Vagina (tissue), 2 donors: ENCODE results near the gene FRS2. TPM values are rescaled to one million over a fixed set of nuclear protein-coding genes. Genes with fewer than 3 reads are reported as not detected.
A peak's percentile ranks its signal among the peaks of the same experiment; 100 is the strongest.

Experiments used
- DNase-seq, 2 donors: peaks; one replicate each; pipeline ENCODE4 v3.0.0-alpha.2; 2017; ENCODE audit errors: extremely low spot score in 2 of 2
- H3K27ac ChIP-seq: fragments of 200-600 bp; sonication (generic); one replicate; pipeline ENCODE4 v1.5.1; 2019
- H3K27me3 ChIP-seq: fragments of 200-600 bp; sonication (generic); one replicate; pipeline ENCODE4 v1.5.1; 2019
- H3K36me3 ChIP-seq, 2 donors: fragments of 200-600 bp; sonication (generic); one replicate each; pipeline ENCODE4 v1.5.1; 2017 to 2019
- H3K4me1 ChIP-seq: fragments of 200-600 bp; sonication (generic); one replicate; pipeline ENCODE4 v1.5.1; 2019
- H3K4me3 ChIP-seq, 2 donors: fragments of 200-600 bp; sonication (generic); 1 replicate in 1 of 2; 2 replicates in 1 of 2; pipeline ENCODE4 v1.5.1; 2016 to 2019
- H3K9me3 ChIP-seq: fragments of 200-600 bp; sonication (generic); one replicate; pipeline ENCODE4 v1.5.1; 2019
- POLR2A ChIP-seq, 2 donors: fragments of 450-650 bp; IDR thresholded peaks; one replicate each; pipeline ENCODE4 v1.6.1; 2017; ENCODE audit warnings: antibody characterized with exemption in 2 of 2, mild to moderate bottlenecking in 2 of 2, moderate library complexity in 2 of 2
- POLR2AphosphoS5 ChIP-seq, 2 donors: sonication (generic); formaldehyde crosslinking; IDR thresholded peaks; one replicate each; pipeline ENCODE4 v1.9.0; 2017; ENCODE audit warnings: antibody characterized with exemption in 2 of 2, mild to moderate bottlenecking in 2 of 2, low read depth in 1 of 2; ENCODE audit not compliant: insufficient read depth in 1 of 2
- intact Hi-C: fragments of 100-400 bp; cut with DNase I; formaldehyde crosslinking; loops from one replicate; pipeline ENCODE4 v1.15.1; 2023
- total RNA-seq: library from RNA; depleted of rRNA; stranded (reverse); fragments of >200 nt; gene quantifications from one replicate; pipeline ENCODE4 v1.2.3, GENCODE V29; 2016
- TF ChIP-seq, protein P1 (sequence below), 3 experiments: fragments of 450-650 bp in 2 of 3; fragments of 200-600 bp in 1 of 3; sonication (generic) in 1 of 3; IDR thresholded peaks; one replicate each; pipeline ENCODE4 v1.5.1; 2017 to 2019; ENCODE audit warnings: antibody characterized with exemption in 3 of 3, mild to moderate bottlenecking in 2 of 3, moderate library complexity in 2 of 3

The FRS2 gene
- total RNA-seq, 1 donor from 2014 or later = 44.0 TPM

DNA sequence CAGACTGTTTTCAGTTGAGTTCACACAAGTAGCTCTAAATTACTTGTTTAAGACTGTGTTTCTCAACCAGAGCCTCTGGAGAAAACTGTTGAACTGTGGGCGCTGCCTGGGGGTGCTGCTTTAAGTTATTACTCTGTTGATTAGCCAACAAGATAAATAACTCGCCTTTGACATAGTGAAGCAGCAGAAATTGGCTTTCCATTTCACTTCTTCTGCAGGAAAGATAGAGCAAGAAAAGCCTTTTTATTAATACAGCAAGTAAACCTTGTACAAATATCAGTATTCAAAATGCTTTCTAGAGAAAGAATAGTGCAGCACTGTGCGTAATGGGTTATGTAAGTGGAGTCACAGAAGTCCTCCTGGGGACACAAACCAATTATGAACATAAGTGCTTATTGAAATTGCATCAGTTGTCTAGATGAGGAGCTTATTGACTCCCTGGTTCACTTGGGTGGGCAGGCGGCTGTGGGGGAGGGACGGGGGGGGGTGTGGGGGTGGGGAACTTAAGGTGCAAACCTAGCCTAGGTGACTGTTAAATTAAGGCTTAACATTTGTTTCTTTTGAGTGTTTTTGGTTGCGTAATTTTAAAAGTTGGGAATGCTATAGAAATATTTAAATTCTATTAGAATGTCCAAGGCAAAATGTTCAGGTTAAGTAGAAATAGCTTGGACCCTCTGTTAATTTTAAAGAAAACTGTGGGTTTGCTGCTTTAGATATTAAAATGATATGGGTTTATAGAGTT, 6.3 kb downstream of the FRS2 start:
- no peak for DNase-seq
- Histone ChIP-seq H3K36me3 (no peaks in the 10 kb centered on the region), H3K27ac (peak overlapping the region; percentile 54), H3K27me3 (no peaks in the 10 kb centered on the region), H3K4me3 (no peak overlapping the region), H3K9me3 (no peaks in the 10 kb centered on the region), H3K4me1 (peaks cover 55% of the 10 kb centered on the region)
- intact Hi-C loops = no loop called here
- TF ChIP-seq POLR2AphosphoS5 (IDR thresholded peaks at IDR 0.05; ENCODE audit: insufficient read depth in 1 of 2, low read depth in 1 of 2) = no peak
- TF ChIP-seq, protein P1, sequence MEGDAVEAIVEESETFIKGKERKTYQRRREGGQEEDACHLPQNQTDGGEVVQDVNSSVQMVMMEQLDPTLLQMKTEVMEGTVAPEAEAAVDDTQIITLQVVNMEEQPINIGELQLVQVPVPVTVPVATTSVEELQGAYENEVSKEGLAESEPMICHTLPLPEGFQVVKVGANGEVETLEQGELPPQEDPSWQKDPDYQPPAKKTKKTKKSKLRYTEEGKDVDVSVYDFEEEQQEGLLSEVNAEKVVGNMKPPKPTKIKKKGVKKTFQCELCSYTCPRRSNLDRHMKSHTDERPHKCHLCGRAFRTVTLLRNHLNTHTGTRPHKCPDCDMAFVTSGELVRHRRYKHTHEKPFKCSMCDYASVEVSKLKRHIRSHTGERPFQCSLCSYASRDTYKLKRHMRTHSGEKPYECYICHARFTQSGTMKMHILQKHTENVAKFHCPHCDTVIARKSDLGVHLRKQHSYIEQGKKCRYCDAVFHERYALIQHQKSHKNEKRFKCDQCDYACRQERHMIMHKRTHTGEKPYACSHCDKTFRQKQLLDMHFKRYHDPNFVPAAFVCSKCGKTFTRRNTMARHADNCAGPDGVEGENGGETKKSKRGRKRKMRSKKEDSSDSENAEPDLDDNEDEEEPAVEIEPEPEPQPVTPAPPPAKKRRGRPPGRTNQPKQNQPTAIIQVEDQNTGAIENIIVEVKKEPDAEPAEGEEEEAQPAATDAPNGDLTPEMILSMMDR (IDR thresholded peaks at IDR 0.05) = no peak
- TF ChIP-seq POLR2A (IDR thresholded peaks at IDR 0.05) = no peak

DNA sequence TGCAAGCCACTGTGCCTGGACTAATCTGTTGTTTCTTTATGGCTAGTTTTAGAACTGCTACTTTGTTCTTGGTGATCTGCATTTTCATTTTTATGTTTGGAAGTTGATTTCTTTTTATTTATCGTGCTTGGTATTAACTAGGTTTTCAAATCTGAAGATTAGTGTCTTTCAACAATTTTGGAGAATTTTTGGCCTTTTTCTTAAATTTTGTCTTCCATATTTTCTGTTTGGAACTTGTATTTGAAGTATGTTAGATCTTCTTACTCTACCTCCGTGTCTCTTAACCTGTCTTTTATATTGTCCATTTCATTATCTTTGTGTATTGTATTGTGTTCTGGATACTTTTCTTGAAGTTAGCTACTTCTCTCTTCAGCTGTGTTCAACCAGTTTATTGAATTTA, 9.5 kb downstream of the FRS2 start:
- H3K9me3 ChIP-seq = no peaks in the 10 kb centered on the region
- TF ChIP-seq POLR2AphosphoS5 (IDR thresholded peaks at IDR 0.05; ENCODE audit: insufficient read depth in 1 of 2, low read depth in 1 of 2) (no peak), POLR2A (IDR thresholded peaks at IDR 0.05) (no peak)
- TF ChIP-seq, protein P1 (IDR thresholded peaks at IDR 0.05) = no peak
- no peak for DNase-seq
- no peak overlapping the region for H3K4me3 ChIP-seq
- peaks cover 27% of the 10 kb centered on the region for H3K4me1 ChIP-seq
- intact Hi-C loops = no loop called here
- H3K36me3 ChIP-seq = no peaks in the 10 kb centered on the region
- no peak overlapping the region for H3K27ac ChIP-seq
- no peaks in the 10 kb centered on the region for H3K27me3 ChIP-seq

DNA sequence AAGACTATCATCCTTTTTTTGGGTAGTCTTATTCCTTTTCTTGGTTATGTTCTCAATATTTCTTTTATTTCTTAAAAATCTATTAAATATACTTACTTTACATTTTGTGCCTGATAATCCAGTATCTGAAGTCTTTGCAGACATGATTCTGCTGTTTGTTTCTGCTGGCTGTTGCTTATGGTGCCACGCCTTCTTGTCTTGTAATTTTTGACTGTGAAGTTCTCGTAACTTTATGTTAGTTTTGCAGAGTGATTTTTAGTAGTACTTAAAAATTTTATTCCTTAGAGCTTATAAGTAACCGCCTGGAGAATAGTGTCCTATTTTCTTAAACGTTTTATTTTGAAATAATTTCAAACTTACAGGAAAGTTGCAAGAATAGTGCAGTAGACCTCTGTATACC, 10.5 kb downstream of the FRS2 start:
- Histone ChIP-seq H3K36me3 (no peaks in the 10 kb centered on the region), H3K4me1 (peaks cover 17% of the 10 kb centered on the region), H3K27ac (no peak overlapping the region), H3K27me3 (no peaks in the 10 kb centered on the region), H3K9me3 (no peaks in the 10 kb centered on the region), H3K4me3 (no peak overlapping the region)
- intact Hi-C loops = no loop called here
- TF ChIP-seq, protein P1 (IDR thresholded peaks at IDR 0.05) = no peak
- TF ChIP-seq POLR2A (IDR thresholded peaks at IDR 0.05) = no peak
- TF ChIP-seq POLR2AphosphoS5 (IDR thresholded peaks at IDR 0.05; ENCODE audit: insufficient read depth in 1 of 2, low read depth in 1 of 2) = no peak
- no peak for DNase-seq

DNA sequence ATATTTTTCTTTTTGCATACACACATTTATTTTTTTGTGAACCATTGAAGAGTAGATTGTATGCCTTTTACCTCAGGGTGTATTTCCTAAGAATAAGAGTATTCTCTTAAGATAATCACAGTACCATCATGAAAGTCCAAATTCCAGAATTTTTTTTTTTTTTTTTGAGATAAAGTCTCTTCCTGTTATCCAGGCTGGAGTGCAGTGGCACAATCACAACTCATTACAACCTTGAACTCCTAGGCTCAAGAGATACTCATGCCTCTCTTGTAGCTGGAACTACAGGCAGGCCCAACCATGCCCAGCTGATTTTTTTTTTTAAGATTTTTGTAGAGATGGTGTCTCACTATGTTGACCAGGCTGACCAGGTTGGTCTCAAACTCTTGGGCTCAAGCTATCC, 10.9 kb downstream of the FRS2 start:
- TF ChIP-seq, protein P1 (IDR thresholded peaks at IDR 0.05) = no peak
- no peak for TF ChIP-seq POLR2A (IDR thresholded peaks at IDR 0.05)
- no peak for TF ChIP-seq POLR2AphosphoS5 (IDR thresholded peaks at IDR 0.05; ENCODE audit: insufficient read depth in 1 of 2, low read depth in 1 of 2)
- no peaks in the 10 kb centered on the region for H3K9me3 ChIP-seq
- H3K4me1 ChIP-seq = peaks cover 12% of the 10 kb centered on the region
- no peaks in the 10 kb centered on the region for H3K36me3 ChIP-seq
- no peak overlapping the region for H3K4me3 ChIP-seq
- H3K27me3 ChIP-seq = no peaks in the 10 kb centered on the region
- no peak for DNase-seq
- intact Hi-C loops = no loop called here
- no peak overlapping the region for H3K27ac ChIP-seq

DNA sequence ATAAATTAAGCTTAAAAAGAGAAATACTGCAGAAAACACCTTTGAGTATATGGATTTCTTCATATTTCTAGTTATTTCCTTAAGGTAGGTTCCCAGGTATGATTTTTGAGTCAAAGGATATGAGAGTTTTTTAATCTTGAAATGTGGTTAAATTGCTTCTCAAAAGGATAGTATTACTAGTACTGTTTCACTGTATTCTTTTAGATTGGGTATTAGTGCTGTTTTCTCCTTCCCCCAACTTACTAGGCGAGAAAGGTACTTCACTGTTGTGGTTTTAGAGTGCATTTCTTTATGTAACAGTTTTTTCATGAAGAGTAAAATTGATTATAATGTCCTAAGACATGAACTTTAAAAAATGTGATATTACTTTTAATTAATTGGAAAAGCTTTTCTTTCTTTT, 13.5 kb downstream of the FRS2 start:
- no peak overlapping the region for H3K27ac ChIP-seq
- peaks cover 4% of the 10 kb centered on the region for H3K4me1 ChIP-seq
- intact Hi-C loops = no loop called here
- H3K4me3 ChIP-seq = no peak overlapping the region
- no peak for DNase-seq
- no peaks in the 10 kb centered on the region for H3K27me3 ChIP-seq
- TF ChIP-seq POLR2AphosphoS5 (IDR thresholded peaks at IDR 0.05; ENCODE audit: insufficient read depth in 1 of 2, low read depth in 1 of 2) = no peak
- no peak for TF ChIP-seq POLR2A (IDR thresholded peaks at IDR 0.05)
- TF ChIP-seq, protein P1 (IDR thresholded peaks at IDR 0.05) = no peak
- no peaks in the 10 kb centered on the region for H3K9me3 ChIP-seq
- H3K36me3 ChIP-seq = no peaks in the 10 kb centered on the region
